H9 (cell line): Measurements from ENCODE around the gene C17orf78. TPM values are rescaled to one million over a fixed set of nuclear protein-coding genes. Genes with fewer than 3 reads are reported as not detected.

Source experiments
- DNase-seq: peaks from one replicate; pipeline ENCODE4 v3.0.0-alpha.2; 2017
- H2AFZ ChIP-seq: one replicate; pipeline ENCODE4 v1.6.1; 2013; ENCODE audit warnings: mild to moderate bottlenecking, low read length, control low read depth, moderate library complexity
- H2AK5ac ChIP-seq: 2 replicates; pipeline ENCODE4 v1.6.1; 2013; ENCODE audit warnings: low read length, control low read depth, mixed read lengths; ENCODE audit not compliant: insufficient read length
- H2BK120ac ChIP-seq: one replicate; pipeline ENCODE4 v1.6.1; 2013; ENCODE audit warnings: low read depth, mild to moderate bottlenecking, low read length, control low read depth, inconsistent platforms; ENCODE audit not compliant: poor library complexity, severe bottlenecking
- H2BK12ac ChIP-seq: 2 replicates; pipeline ENCODE4 v1.6.1; 2013; ENCODE audit warnings: low read length, control low read depth, mixed read lengths, low read depth; ENCODE audit not compliant: insufficient read length
- H2BK15ac ChIP-seq: 2 replicates; pipeline ENCODE4 v1.6.1; 2013; ENCODE audit warnings: low read depth, low read length, control low read depth
- H2BK20ac ChIP-seq: one replicate; pipeline ENCODE4 v1.6.1; 2013; ENCODE audit warnings: low read depth, mild to moderate bottlenecking, low read length, control low read depth, inconsistent platforms; ENCODE audit not compliant: poor library complexity, severe bottlenecking
- H2BK5ac ChIP-seq: 2 replicates; pipeline ENCODE4 v1.6.1; 2013; ENCODE audit warnings: low read length, control low read depth, mixed read lengths; ENCODE audit not compliant: insufficient read length
- H3K14ac ChIP-seq: 2 replicates; pipeline ENCODE4 v1.6.1; 2013; ENCODE audit warnings: low read length, control low read depth; ENCODE audit not compliant: insufficient read depth
- H3K18ac ChIP-seq: 2 replicates; pipeline ENCODE4 v1.6.1; 2013; ENCODE audit warnings: low read depth, mild to moderate bottlenecking, mixed read lengths, low read length, control low read depth; ENCODE audit not compliant: insufficient read length
- H3K23ac ChIP-seq: 2 replicates; pipeline ENCODE4 v1.6.1; 2013; ENCODE audit warnings: low read length, control low read depth, mixed read lengths, low read depth; ENCODE audit not compliant: insufficient read length
- H3K23me2 ChIP-seq: 2 replicates; pipeline ENCODE4 v1.6.1; 2013; ENCODE audit warnings: low read depth, mild to moderate bottlenecking, mixed read lengths, low read length, control low read depth; ENCODE audit not compliant: insufficient read length, poor library complexity, severe bottlenecking
- H3K27ac ChIP-seq: 2 replicates; pipeline ENCODE4 v1.5.1; 2013; ENCODE audit warnings: low read length, control low read depth, mixed read lengths, low read depth; ENCODE audit not compliant: insufficient read length
- H3K27me3 ChIP-seq: 2 replicates; pipeline ENCODE4 v1.6.1; 2013; ENCODE audit warnings: low read length, control low read depth, inconsistent platforms; ENCODE audit not compliant: insufficient read depth
- H3K4ac ChIP-seq: 2 replicates; pipeline ENCODE4 v1.6.1; 2013; ENCODE audit warnings: low read depth, mild to moderate bottlenecking, control low read depth, inconsistent platforms, low read length, moderate library complexity
- H3K4me1 ChIP-seq: 2 replicates; pipeline ENCODE4 v1.6.1; 2013; ENCODE audit warnings: low read length, control low read depth, inconsistent platforms; ENCODE audit not compliant: insufficient read depth
- H3K4me2 ChIP-seq: 2 replicates; pipeline ENCODE4 v1.6.1; 2013; ENCODE audit warnings: low read length, control low read depth, mixed read lengths; ENCODE audit not compliant: insufficient read length, insufficient read depth
- H3K56ac ChIP-seq: 2 replicates; pipeline ENCODE4 v1.6.1; 2013; ENCODE audit warnings: low read depth, mild to moderate bottlenecking, mixed read lengths, low read length, control low read depth; ENCODE audit not compliant: insufficient read length
- H3K79me1 ChIP-seq: 2 replicates; pipeline ENCODE4 v1.6.1; 2013; ENCODE audit warnings: low read depth, mild to moderate bottlenecking, moderate library complexity, low read length, control low read depth, inconsistent platforms; ENCODE audit not compliant: insufficient read depth, poor library complexity, severe bottlenecking
- H3K79me2 ChIP-seq: 2 replicates; pipeline ENCODE4 v1.6.1; 2013; ENCODE audit warnings: low read length, control low read depth, inconsistent platforms; ENCODE audit not compliant: insufficient read depth
- H3K9ac ChIP-seq: 2 replicates; pipeline ENCODE4 v1.6.1; 2013; ENCODE audit warnings: low read length, control low read depth, mixed read lengths; ENCODE audit not compliant: insufficient read length; ENCODE audit errors: extremely low read depth
- H3K9me3 ChIP-seq: one replicate; pipeline ENCODE4 v1.6.1; 2013; ENCODE audit warnings: low read depth, low read length, inconsistent platforms; ENCODE audit not compliant: control insufficient read depth
- H3T11ph ChIP-seq: one replicate; pipeline ENCODE4 v1.6.1; 2013; ENCODE audit warnings: mild to moderate bottlenecking, low read length, control low read depth, inconsistent platforms
- H4K20me1 ChIP-seq: one replicate; pipeline ENCODE4 v1.6.1; 2013; ENCODE audit not compliant: control insufficient read depth, insufficient read length, insufficient read depth
- H4K5ac ChIP-seq: 2 replicates; pipeline ENCODE4 v1.6.1; 2013; ENCODE audit warnings: low read depth, mild to moderate bottlenecking, mixed read lengths, low read length, control low read depth; ENCODE audit not compliant: insufficient read length
- H4K8ac ChIP-seq: replicated peaks from 2 replicates; pipeline ENCODE4 v1.6.1; 2013; ENCODE audit warnings: low read length, control low read depth, mixed read lengths, low read depth; ENCODE audit not compliant: insufficient read length
- H4K91ac ChIP-seq: 2 replicates; pipeline ENCODE4 v1.6.1; 2013; ENCODE audit warnings: low read depth, mild to moderate bottlenecking, moderate library complexity, mixed read lengths, low read length, control low read depth; ENCODE audit not compliant: insufficient read length
- H3K27ac Mint-ChIP-seq, 3 experiments: 2 replicates in 2 of 3; 3 replicates in 1 of 3; pipeline ENCODE4 v1.8.0; 2020 to 2021; ENCODE audit warnings: mixed read lengths in 3 of 3, mild to moderate bottlenecking in 1 of 3, moderate library complexity in 1 of 3
- H3K27me3 Mint-ChIP-seq: 2 replicates; pipeline ENCODE4 v1.8.0; 2021; ENCODE audit warnings: low read depth, mild to moderate bottlenecking, moderate library complexity, mixed read lengths
- H3K36me3 Mint-ChIP-seq, 3 experiments: 2 replicates in 2 of 3; 3 replicates in 1 of 3; pipeline ENCODE4 v1.8.0; 2020 to 2021; ENCODE audit warnings: low read depth in 3 of 3, mixed read lengths in 3 of 3; ENCODE audit not compliant: insufficient read depth in 1 of 3
- H3K4me1 Mint-ChIP-seq, 2 experiments: 2 replicates each; pipeline ENCODE4 v1.8.0; 2020; ENCODE audit warnings: mixed read lengths in 2 of 2
- H3K4me3 Mint-ChIP-seq, 2 experiments: 2 replicates in 1 of 2; 3 replicates in 1 of 2; pipeline ENCODE4 v1.8.0; 2020 to 2021; ENCODE audit warnings: mild to moderate bottlenecking in 2 of 2, mixed read lengths in 2 of 2, moderate library complexity in 1 of 2
- H3K9me3 Mint-ChIP-seq, 2 experiments: 2 replicates in 1 of 2; 3 replicates in 1 of 2; pipeline ENCODE4 v1.8.0; 2020; ENCODE audit warnings: mild to moderate bottlenecking in 2 of 2, mixed read lengths in 2 of 2, moderate library complexity in 1 of 2
- WGBS: extraction: QIAGEN DNeasy Blood & Tissue Kit; methylation state at CpG from one replicate; pipeline ENCODE4 v1.1.7; 2013; ENCODE audit warnings: missing lambda C conversion rate, low lambda C conversion rate, mixed read lengths; ENCODE audit not compliant: insufficient read length; ENCODE audit errors: extremely low coverage; 5-methylcytosine and 5-hydroxymethylcytosine counted together
- total RNA-seq: library from RNA; stranded (reverse); gene quantifications from 2 replicates; pipeline ENCODE4 v1.2.1, GENCODE V29; 2021
- TF ChIP-seq, protein P1 (sequence below): fragments of 200-600 bp; sonication (generic); conservative IDR thresholded peaks from 3 replicates; pipeline ENCODE4 v1.8.0; 2021; ENCODE audit warnings: antibody characterized with exemption, mild to moderate bottlenecking

C17orf78 gene
- total RNA-seq, 1 experiment from 2014 or later = not detected

DNA sequence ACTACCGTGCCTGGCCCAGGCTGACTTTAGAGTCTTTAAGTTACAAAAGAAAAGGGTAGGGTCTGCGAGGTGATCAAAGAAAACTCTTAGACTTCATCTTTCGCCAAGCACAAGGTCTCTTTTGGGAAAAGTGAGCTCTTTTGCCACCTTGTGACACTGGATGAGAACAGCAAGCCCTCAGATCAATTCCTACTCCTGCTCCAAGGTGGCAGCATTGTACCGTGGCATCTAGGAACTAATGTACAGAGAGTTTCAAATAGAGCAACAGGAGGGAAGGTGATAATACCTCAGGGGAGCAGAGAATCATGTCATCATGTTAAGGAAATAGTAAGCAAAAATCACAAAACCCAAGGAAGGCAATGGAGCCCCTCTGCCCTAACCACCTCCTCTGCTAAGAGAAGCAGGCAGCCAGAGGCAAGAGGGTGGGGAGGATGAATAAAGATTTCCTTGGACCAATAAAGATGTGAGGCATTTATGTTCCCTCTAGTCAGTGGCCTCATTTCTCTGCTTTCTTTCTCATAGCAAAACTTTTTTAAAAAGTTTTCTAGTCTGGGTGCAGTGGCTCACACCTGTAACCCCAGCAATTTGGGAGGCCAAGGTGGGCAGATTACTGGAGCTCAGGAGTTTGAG, 2.1 kb upstream of the C17orf78 start:
- no peaks in the 10 kb centered on the region for H3K23me2 ChIP-seq
- no CpG with 5 or more reads among the region's 4 CpGs for WGBS
- no peaks in the 10 kb centered on the region for H3K79me1 ChIP-seq
- peak; percentile 89 for DNase-seq
- Mint-ChIP-seq H3K36me3 (no peaks in the 10 kb centered on the region; a peak in 1 of 7 replicates), H3K4me1 (peaks cover 0 to 7% of the 10 kb centered on the region in 2 experiments; a peak in 1 of 4 replicates), H3K27me3 (no peaks in the 10 kb centered on the region), H3K4me3 (peak overlapping the region in 1 of 2 experiments; percentile 22; a peak in 1 of 5 replicates), H3K27ac (0 out of 7 replicates have a peak overlapping the region, but pooled peaks of 1 of the 3 experiments have one; percentile 12), H3K9me3 (no peaks in the 10 kb centered on the region)
- no peak overlapping the region for H2BK12ac ChIP-seq
- no peaks in the 10 kb centered on the region for H4K20me1 ChIP-seq
- no peak overlapping the region for H3K14ac ChIP-seq
- no peak overlapping the region for H3K4ac ChIP-seq
- H3K9me3 ChIP-seq = no peaks in the 10 kb centered on the region
- H3K4me2 ChIP-seq = no peak overlapping the region
- no peak overlapping the region for H4K5ac ChIP-seq
- H3K79me2 ChIP-seq = no peaks in the 10 kb centered on the region
- no peaks in the 10 kb centered on the region; the same call in 1 of the 2 replicates for H3K4me1 ChIP-seq
- TF ChIP-seq, protein P1, sequence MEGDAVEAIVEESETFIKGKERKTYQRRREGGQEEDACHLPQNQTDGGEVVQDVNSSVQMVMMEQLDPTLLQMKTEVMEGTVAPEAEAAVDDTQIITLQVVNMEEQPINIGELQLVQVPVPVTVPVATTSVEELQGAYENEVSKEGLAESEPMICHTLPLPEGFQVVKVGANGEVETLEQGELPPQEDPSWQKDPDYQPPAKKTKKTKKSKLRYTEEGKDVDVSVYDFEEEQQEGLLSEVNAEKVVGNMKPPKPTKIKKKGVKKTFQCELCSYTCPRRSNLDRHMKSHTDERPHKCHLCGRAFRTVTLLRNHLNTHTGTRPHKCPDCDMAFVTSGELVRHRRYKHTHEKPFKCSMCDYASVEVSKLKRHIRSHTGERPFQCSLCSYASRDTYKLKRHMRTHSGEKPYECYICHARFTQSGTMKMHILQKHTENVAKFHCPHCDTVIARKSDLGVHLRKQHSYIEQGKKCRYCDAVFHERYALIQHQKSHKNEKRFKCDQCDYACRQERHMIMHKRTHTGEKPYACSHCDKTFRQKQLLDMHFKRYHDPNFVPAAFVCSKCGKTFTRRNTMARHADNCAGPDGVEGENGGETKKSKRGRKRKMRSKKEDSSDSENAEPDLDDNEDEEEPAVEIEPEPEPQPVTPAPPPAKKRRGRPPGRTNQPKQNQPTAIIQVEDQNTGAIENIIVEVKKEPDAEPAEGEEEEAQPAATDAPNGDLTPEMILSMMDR = peak; percentile 99
- H3T11ph ChIP-seq = no peak overlapping the region
- H2BK20ac ChIP-seq = no peak overlapping the region
- H3K56ac ChIP-seq = no peak overlapping the region
- no peak overlapping the region for H3K18ac ChIP-seq
- no peak overlapping the region for H4K8ac ChIP-seq
- H4K91ac ChIP-seq = no peak overlapping the region
- no peak overlapping the region for H2BK5ac ChIP-seq
- H2AK5ac ChIP-seq = no peak overlapping the region
- H3K9ac ChIP-seq = no peak overlapping the region
- no peak overlapping the region for H2AFZ ChIP-seq
- H3K27ac ChIP-seq = no peak overlapping the region
- H3K23ac ChIP-seq = no peak overlapping the region
- H3K27me3 ChIP-seq = no peaks in the 10 kb centered on the region
- H2BK15ac ChIP-seq = no peak overlapping the region
- H2BK120ac ChIP-seq = no peak overlapping the region
